ENCODE measurements around the gene MEGF10.

Gene MEGF10

DNA sequence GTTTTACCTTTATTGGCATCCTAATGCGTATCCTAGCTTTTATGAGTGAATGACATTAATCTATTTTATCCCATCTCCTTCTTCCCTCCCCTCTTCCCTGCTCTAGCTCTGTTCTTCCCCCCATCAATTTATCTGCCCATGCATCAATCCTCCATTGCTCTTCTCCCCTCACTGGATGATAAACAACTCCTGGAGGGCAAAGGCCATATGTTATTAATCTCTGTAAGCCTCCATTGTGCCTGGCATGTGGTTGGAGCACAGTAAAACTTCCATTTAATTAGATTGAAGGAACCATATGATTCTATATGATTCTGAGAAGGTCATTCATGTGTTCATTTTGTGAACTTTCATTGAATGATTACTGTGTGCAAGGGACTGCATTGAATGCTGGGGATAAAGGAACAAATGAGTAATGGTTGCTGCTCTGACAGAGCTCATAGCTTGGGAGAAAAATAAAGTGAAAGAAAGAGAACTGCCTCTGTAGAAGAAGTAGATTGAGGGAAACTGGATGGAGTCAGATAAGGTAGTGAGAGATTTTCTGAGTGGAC, 85.0 kb downstream of the MEGF10 start:
- no peak for FAIRE-seq

DNA sequence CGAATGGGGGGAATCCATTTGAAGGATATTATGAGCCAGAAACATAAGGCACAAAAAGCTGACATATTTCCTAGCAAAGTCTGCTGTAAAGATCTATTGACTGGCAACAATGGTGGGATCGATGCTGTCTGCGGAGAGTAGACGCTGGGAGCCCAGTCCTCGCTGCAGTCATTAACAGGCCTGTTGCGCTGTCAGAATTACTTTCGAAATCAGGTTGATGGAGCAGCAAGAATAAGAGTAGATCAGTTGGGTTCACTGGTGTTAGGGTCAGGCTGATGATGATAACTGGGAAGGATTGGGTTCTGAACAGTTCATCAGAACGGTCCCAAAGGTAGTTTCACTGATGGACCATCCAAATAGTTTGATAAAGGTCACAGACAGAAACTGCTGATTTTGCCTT, 87.1 kb downstream of the MEGF10 start:
- FAIRE-seq: no peak

DNA sequence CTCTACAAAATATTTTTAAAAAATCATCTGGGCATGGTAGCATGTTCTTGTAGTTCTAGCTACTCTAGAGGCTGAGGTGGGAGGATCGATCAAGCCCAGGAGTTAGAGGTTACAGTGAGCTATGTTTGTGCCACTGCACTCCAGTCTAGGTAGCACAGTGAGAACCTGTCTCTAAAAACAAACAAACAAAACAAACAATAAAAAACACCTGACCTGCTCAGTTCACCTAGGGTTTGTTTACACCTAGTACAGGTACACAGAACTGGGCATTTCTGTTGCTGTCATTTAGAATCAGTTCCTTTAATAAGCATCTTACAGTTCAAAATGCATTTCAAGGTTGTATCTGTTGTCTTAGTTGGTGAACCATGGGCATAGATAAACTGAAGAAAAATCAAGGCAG, 95.3 kb downstream of the MEGF10 start:
- no peak for FAIRE-seq

DNA sequence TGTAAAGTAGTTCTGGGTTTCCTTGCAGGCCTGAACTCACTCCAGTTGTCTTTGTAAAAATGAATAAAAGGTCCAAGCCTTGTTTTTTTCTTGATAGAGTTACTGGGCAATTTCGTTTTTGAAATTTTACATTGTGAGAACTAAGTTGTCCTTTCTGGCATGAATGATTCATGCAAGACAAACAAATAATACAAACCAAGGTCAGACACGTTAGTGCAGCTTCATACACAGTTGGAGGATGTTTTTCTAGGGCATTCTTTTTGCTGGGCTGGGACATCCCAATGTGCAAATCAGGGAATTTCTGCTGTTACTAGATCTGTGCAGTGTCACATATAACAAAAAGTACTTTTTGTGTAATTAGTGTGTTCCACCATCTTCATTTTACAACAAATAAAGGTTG, 96.0 kb downstream of the MEGF10 start:
- FAIRE-seq: no peak

DNA sequence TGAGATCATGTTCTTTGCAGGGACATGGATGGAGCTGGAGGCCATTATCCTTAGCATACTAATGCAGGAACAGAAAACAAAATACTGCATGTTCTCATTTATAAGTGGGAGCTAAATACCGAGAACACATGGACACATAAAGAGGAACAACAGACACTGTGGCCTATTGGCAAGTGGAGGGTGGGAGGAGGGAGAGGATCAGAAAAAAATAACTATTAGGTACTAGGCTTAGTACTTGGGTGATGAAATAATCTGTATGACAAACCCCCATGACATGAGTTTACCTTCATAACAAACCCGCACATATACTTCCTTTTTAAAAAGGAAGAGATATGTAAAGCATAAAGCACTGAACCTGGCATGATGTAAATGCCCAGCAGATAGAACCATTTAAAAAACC, 99.0 kb downstream of the MEGF10 start:
- FAIRE-seq: no peak

DNA sequence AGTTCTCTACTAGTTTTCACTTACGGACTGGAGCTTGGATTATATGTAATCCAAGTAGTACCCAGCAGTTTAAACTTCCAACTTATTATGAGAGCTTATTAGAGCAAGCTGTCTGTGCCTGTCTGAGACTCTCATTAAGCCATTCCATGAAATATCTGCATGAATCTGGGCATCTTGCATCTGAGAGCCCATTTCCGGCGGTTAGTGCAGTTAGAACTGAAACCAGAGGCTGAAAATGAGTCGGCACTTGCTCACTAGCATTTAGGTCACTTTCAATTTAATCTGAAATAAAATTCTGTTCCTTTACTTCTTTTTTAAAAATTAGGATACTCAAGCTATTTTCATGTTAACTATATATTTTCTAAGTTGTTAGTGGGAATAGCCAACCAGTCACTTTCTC, 102.2 kb downstream of the MEGF10 start:
- FAIRE-seq: no peak

DNA sequence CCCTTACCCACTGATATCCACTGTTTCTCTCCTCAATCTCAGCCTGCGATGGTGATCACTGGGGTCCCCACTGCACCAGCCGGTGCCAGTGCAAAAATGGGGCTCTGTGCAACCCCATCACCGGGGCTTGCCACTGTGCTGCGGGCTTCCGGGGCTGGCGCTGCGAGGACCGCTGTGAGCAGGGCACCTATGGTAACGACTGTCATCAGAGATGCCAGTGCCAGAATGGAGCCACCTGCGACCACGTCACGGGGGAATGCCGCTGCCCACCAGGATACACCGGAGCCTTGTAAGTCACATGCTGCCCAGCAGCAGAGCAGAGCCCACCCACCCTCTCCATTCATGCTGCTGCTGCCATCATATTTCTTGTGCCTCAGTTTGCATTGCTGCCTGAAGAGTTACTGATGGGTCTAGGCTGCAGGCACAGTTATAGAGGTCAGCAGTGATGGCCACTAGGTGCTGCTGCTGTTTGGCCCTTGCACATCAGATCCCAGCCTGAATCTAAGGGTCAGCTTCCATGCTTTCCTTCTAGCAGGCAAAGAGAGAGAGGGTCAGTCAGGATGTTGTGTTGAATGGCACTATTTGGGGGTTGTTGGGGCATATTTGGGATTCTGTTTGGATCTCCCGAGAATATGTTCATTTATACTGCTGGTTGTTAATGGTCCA, 106.0 kb downstream of the MEGF10 start:
- no peak for FAIRE-seq

DNA sequence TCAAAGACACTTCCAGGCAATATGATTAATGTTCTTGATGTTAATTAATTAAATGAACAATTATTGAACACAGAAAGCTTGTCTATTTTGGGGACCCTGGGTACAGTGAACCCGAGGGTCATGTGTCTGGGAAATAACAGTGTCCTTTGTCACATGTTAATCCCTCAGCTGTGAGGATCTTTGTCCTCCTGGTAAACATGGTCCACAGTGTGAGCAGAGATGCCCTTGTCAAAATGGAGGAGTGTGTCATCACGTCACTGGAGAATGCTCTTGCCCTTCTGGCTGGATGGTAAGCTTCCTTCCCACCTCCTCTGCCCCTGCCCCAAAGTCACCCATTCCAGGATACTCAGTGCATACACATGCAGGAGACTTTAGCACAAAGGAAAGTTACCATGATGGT, 107.9 kb downstream of the MEGF10 start:
- FAIRE-seq: no peak

DNA sequence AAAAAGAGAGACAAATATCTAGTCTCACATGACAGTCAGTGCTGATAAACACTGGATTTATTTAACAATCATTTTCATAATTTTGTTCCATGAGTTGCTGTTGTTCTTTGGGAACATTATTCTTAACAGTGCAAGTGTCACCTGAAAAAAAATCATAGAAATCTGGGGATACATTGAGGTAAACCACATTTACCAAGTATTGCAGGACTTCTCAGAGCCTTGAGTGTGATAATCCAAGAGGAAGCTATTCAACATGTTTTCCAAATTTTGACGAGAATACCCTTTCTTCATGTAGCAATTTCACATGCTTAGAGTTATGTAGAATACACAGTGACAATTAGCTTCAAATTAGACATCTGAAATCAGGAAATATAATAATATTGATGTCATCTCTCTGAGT, 108.5 kb downstream of the MEGF10 start:
- FAIRE-seq: no peak

DNA sequence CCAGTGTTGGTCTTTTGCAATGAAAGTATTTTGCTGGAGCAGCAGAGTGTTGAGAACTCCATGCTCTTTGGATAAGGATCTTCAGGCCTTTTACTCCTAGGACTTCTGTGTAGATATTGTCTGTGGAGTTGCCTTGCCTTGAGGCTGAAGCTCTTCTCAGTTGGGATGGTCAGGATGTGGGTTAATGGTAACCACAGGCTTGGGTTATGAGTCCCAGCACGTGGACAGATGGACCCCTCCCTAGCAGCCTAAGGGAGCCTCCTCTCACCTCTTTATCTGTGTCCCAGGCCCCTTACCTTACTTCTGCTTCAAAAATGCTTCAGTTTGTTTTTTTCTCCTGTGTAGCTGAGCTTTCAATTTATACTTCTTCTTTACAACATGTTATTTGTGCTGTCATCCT, 109.9 kb downstream of the MEGF10 start:
- no peak for FAIRE-seq

DNA sequence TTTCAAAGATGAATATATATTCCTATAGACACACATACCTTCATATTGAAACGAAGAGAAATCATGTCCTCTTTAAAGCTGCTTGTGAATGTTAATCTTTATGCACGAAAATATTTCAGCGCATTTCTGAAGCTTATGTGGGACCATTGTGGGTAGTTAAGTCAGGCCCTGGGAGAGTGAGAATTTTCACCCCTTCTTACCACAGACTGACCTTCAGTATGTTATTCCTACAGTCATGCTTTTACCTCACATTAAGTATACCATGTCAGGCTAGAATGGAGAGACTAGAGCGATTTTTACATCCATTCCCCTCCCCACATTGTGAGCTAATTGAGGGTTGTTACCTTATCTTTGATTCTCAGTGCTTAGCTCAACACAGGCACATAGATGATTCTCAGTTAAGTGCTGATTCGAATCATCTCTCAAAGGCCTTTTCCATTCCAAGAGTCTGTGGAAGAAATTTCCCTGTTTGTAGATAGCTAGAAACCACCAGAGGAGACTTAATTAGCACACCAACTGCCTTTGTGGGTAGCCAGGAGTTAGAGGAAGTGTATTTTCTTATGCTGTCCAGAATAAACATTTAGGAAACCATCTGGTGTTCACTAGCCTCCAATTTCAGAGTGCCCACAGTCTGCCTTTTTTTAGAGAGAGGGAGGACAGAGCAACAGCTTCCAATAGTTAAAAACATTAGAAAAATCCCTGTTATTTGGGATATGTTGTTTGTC, 110.5 kb downstream of the MEGF10 start:
- FAIRE-seq: no peak

DNA sequence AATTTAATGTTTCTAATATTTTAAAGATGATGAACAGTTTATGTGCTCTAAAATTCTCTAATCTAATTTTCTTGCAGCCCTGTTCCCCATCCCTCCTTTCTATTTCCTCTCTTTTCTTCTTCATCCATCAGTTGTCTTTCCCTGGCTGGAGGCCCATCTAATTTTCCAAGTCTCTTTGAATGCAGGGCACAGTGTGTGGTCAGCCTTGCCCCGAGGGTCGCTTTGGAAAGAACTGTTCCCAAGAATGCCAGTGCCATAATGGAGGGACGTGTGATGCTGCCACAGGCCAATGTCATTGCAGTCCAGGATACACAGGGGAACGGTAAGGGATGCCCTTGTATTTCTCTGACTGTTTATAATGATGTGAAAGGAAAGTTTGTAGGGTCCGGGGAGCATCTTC, 111.8 kb downstream of the MEGF10 start:
- FAIRE-seq: no peak

DNA sequence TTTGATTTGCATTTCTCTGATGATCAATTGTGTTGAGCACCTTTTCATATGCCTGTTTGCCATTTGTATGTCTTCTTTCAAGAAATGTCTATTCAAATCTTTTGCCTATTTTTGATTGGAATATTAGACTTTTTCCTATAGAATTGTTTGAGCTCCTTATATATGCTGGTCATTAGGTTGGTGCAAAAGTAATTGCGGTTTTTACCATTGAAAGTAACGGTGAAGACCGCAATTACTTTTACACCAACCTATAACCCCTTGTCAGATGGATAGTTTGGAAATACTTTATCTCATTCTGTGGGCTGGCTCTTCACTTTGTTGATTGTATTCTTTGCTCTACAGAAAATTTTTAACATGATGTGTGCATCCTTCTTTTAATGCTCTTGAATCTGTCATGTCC, 113.6 kb downstream of the MEGF10 start:
- no peak for FAIRE-seq

DNA sequence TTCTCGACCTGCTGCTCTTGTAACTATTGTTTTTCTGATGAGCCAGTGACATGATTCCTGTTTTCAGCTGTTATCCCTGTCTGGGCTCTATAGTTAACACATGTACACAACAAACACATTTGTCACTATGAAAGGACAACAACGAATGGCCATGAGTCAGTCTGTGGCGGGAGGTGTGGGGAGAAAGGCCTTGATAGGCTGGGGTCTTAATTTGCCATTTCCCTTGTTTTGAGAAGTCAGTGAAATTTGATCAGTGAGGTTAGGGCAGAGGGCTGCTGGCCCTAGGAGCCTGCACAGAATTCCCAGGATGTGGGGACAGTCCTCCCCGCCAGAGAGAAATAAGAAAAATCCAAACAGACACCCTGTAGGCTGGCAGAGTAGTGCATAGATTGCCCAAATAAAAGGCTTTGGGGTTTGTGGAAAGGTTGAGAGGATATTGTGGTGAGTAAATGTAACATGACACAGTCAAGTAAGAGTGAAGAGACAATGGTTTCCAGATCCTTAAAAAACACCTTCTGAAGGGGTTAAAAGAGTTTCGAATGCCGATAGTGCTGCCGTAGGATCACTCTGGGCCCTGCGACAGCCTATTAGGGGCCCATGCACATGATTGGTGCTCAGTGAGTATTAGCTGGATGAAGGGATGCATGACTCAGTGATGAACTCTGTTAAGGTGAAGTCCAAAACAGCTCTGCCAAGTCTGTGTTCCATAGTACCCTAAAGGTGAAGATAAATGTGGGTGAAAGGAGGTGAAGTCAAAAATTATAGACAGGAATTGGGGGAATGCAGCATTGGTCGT, 115.9 kb downstream of the MEGF10 start:
- no peak for FAIRE-seq

DNA sequence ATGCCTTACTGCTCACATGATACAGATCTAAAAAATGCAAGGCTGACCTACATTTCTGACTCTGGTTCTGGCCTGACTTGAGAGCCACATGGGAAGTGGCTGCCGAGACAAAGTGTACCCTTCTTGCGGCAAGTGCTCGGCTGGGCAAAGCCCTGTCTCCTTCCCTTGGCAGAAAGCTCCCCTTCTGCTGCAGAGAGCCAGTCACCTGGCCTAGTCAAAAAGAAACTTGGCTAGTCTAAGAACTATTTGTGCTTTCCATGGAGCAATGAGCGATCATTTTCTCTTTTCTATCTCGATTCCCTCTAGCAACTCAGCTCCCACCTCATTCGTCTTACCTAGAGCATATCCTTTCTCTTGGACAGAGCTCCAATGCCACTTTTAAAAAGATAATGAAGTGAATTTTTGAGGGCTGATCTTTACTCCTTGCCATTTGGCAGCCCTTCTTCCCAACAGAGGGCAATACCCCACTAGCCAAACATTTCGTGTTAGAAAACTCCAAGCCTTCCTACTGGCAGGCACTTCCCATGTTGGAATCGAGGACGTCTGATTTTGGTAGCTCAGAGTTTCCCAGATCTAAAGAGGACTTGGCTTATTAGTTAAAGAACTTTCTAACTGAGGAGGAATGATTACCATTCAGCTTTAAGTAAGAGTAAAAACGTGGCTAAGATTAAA, 118.8 kb downstream of the MEGF10 start:
- FAIRE-seq: no peak

DNA sequence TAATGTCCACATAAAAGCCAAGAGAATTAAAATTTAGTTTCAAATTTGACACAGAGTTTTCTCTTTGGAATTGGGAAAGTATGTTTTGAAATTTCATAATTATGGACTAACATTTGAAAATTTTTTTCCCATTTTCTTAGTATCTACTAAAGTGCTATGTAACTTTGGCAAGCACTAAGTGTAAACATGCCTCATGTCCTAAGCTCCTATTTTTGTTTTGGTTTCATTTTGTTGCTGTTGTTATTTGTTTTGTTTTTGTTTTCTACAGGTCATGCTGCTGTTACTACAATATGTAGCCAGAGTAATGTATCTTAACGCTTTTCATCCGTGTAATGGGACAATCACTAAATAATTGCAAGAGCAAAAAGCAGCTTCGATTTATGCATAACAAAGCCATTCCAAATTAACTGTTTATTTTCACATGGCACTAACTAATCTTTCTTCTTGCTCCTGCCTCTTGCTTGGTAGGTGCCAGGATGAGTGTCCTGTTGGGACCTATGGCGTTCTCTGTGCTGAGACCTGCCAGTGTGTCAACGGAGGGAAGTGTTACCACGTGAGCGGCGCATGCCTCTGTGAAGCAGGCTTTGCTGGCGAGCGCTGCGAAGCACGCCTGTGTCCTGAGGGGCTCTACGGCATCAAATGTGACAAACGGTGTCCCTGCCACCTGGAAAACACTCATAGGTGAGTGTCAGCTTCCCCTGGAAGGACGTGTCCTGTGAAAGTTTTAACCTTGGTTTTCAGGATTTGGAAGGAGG, 119.5 kb downstream of the MEGF10 start:
- no peak for FAIRE-seq

DNA sequence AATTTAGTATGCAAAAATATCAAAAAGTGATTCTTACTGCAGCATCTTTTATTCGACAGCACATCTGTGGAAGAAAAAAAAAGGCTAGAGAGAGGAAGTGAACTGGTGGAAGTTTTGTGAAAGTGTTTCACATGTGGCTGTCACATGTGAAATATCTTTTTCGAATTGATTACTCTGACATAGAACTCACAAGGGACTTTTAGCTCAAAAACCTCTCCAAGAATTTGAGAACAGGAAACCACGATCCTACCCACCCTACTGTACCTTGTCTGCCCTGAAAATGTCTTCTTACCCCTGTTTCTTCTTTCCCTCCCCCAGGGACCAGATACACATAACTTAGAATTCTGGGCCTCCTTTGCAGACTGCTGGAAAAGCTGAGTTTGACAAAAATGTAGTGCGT, 120.4 kb downstream of the MEGF10 start:
- no peak for FAIRE-seq

DNA sequence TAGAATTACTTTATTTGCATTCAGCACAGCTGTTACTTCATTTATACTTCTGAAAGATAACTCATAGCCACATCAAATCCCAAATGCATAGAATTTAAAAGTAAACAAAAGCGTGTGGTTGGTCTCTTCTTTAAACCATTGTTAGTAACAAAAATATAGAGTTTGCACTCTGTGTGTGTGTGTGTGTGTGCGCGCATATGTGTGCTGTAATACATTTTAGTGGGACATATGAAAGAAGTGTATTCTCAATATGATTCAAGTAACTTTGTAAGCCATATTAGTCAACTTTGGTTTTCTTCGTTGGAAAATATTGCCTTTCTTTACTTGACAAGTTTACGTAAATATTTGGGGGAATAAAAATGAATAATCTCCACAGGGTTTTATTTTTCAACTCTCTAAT, 120.8 kb downstream of the MEGF10 start:
- no peak for FAIRE-seq

DNA sequence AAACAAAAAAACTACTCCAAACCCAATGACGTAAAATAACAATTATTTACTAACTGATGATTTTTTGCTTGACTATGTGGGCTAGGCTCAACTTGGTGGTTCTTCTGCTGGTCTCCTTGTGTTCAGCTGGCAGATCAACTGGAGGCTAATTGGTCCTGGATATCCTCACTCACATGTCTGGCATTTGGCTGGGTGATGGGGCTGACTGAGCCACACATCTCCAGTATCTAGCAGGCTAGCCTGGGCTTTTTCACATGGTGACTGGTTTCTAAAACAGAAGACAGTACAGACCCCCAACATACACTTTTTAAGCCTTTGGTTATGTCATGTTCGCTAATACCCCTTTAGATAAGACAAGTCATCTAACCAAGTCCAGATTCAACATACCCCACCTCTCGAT, 122.1 kb downstream of the MEGF10 start:
- FAIRE-seq: no peak

DNA sequence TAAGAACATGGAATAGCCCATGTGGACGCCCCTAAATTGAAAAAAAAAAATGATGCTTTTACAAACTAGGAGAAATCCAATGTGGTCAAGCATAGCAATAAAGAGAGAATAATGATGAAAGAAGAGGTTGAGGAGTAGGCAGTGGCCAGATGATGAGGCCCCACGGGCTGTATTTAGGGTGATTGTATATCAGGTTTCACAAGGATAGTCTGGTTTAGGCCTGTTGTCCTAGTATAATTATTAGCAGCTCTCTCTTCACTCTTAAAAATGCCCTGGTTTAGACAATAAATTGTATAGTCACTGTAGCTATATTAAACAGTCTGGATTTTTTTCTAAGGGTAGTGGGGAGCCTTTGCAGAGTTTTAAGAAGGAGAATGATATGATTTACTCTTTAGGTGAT, 124.4 kb downstream of the MEGF10 start:
- no peak for FAIRE-seq

DNA sequence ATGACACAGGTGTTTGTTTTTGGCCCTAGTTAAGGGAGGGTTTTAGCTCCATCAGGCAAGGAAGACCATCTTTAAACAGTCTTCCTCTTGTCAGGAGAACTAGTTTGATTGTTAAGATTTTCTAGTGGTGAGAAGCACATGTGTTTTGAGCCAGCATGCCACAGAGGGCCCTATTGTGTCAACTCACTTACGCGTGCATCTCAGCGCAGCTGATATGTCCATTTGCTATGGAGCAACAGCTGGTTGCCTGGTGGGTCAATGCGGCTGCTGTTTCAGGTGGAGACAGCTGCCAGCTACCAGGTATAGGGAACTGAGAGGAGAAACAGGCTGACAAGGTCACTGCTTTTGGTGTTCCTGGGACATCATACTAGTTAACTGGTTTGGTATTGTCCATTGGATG, 126.3 kb downstream of the MEGF10 start:
- FAIRE-seq: no peak

DNA sequence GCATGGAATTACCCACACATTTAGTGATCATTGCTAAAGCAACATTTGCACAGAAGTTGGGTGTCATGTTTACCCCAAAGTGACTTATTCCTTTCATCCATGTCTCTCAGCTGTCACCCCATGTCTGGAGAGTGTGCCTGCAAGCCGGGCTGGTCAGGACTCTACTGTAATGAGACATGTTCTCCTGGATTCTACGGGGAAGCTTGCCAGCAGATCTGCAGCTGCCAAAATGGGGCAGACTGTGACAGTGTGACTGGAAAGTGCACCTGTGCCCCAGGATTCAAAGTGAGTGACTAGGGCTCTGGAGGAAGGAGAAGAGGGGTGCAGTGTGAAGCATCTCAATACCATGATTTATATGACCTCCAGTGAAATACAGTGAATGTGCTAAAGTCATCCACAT, 126.9 kb downstream of the MEGF10 start:
- no peak for FAIRE-seq

DNA sequence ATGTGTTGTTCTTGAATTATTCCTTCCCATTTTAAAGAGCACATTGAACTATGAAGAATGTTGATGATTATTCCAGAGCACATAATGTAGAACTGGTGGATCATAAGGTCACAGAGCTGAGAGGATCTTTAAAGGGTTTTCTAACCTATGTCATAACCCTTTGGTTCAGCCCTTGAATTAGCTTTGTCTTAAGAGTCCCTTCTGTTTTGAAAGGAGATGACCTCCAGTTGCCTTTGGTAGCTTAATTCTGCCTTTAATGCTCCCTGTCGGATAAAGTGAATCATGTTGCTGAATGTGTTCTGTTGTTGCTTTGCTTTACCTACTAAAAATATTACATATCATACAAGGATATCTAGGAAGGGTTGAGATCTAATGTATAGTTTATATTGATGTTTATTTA, 127.8 kb downstream of the MEGF10 start:
- FAIRE-seq: no peak

All from TTC549 (cell line).